ENCODE data around the gene KCNK16. TPM values are rescaled to one million over a fixed set of nuclear protein-coding genes. Genes with fewer than 3 reads are reported as not detected.

Gene KCNK16
- total and polyA plus RNA-seq, 2 donors (not counting 1 experiment from before 2014, with no cell fraction given) = not detected

GRCh38 chr6:39341352-39341751, 18.9 kb upstream of the KCNK16 start:
- peak overlapping the region; percentile 43 for H2AFZ ChIP-seq (ENCODE audit: insufficient read depth, low read depth, low read length, poor library complexity, severe bottlenecking)
- no peaks in the 10 kb centered on the region for H3K36me3 ChIP-seq (replicated peaks in 1 of 2; ENCODE audit: control extremely low read depth in 1 of 2, control insufficient read depth in 1 of 2, extremely low read depth in 1 of 2, insufficient read depth in 2 of 2, low read length in 1 of 2)
- H4K20me1 ChIP-seq (ENCODE audit: control insufficient read depth, insufficient read depth, low read length, poor library complexity, severe bottlenecking) = no peaks in the 10 kb centered on the region
- ATAC-seq (ENCODE audit: low read depth) (no peak), DNase-seq (no peak)
- H3K9me3 ChIP-seq (ENCODE audit: control extremely low read depth in 1 of 3, control insufficient read depth in 2 of 3, insufficient read depth in 1 of 3, low read length in 2 of 3) = peaks cover 0 to 10% (median 0%) of the 10 kb centered on the region in 3 donors
- H3K4me3 ChIP-seq (ENCODE audit: control extremely low read depth in 1 of 5, extremely low read depth in 1 of 5, insufficient read depth in 1 of 5, low read depth in 2 of 5, low read length in 4 of 5) = no peak overlapping the region
- ChIA-PET CTCF (interaction anchor here (1.7 kb wide), 1 partner anchor 38 kb away, joined by 7 read pairs; no protein-coding TSS in a partner anchor), POLR2A (no interaction called here)
- WGBS (ENCODE audit: insufficient coverage) = 51% methylated on average over 3 of the region's 3 CpGs
- Mint-ChIP-seq H3K9me3 (ENCODE audit: insufficient read depth) (peaks cover 2% of the 10 kb centered on the region), H3K27ac (no peak overlapping the region), H3K27me3 (peaks cover 16% of the 10 kb centered on the region), H3K4me1 (peaks cover 23% of the 10 kb centered on the region), H3K4me3 (no peak overlapping the region)
- H3K79me2 ChIP-seq (ENCODE audit: control insufficient read depth, insufficient read depth, low read length) = no peaks in the 10 kb centered on the region
- H3K4me2 ChIP-seq (replicated peaks; ENCODE audit: low read depth, low read length, poor library complexity, severe bottlenecking) = no peak overlapping the region
- intact Hi-C loops (cut with micrococcal nuclease) = no loop called here
- H3K27me3 ChIP-seq (replicated peaks in 1 of 4; ENCODE audit: control extremely low read depth in 1 of 4, control insufficient read depth in 3 of 4, insufficient read depth in 4 of 4, low read length in 3 of 4) = peaks cover 0 to 6% (median 2%) of the 10 kb centered on the region in 4 experiments
- no peak overlapping the region for H3K9ac ChIP-seq (ENCODE audit: low read length)
- H3K4me1 ChIP-seq (ENCODE audit: control insufficient read depth in 2 of 2, insufficient read depth in 2 of 2, low read length in 2 of 2) = peaks cover 51 to 64% of the 10 kb centered on the region in 2 donors
- TF ChIP-seq CTCF (IDR thresholded peaks at IDR 0.05) (no peak), EZH2 (IDR thresholded peaks at IDR 0.05; ENCODE audit: borderline replicate concordance, insufficient read depth, low read depth, low read length, poor library complexity, severe bottlenecking) (no peak)
- no peak overlapping the region for H3K27ac ChIP-seq (ENCODE audit: low read length in 2 of 2)

GRCh38 chr6:39339868-39340550, 17.5 kb upstream of the KCNK16 start:
- H3K4me3 ChIP-seq (ENCODE audit: control extremely low read depth in 1 of 5, extremely low read depth in 1 of 5, insufficient read depth in 1 of 5, low read depth in 2 of 5, low read length in 4 of 5) = no peak overlapping the region
- DNase-seq (no peak), ATAC-seq (ENCODE audit: low read depth) (no peak)
- H3K36me3 ChIP-seq (replicated peaks in 1 of 2; ENCODE audit: control extremely low read depth in 1 of 2, control insufficient read depth in 1 of 2, extremely low read depth in 1 of 2, insufficient read depth in 2 of 2, low read length in 1 of 2) = no peaks in the 10 kb centered on the region
- H3K79me2 ChIP-seq (ENCODE audit: control insufficient read depth, insufficient read depth, low read length) = no peaks in the 10 kb centered on the region
- no peaks in the 10 kb centered on the region for H4K20me1 ChIP-seq (ENCODE audit: control insufficient read depth, insufficient read depth, low read length, poor library complexity, severe bottlenecking)
- Mint-ChIP-seq H3K27me3 (peaks cover 24% of the 10 kb centered on the region), H3K4me1 (peaks cover 28% of the 10 kb centered on the region), H3K9me3 (ENCODE audit: insufficient read depth) (peaks cover 2% of the 10 kb centered on the region), H3K27ac (peak overlapping the region; percentile 23), H3K4me3 (no peak overlapping the region)
- 7% methylated on average over 8 of the region's 10 CpGs for WGBS (ENCODE audit: insufficient coverage)
- ChIA-PET CTCF (interaction anchor here (1.2 to 1.3 kb wide), 2 partner anchors 9 to 30 kb away, joined by 3 read pairs; no protein-coding TSS in a partner anchor), POLR2A (no interaction called here)
- intact Hi-C loops (cut with micrococcal nuclease) = no loop called here
- H3K4me1 ChIP-seq (ENCODE audit: control insufficient read depth in 2 of 2, insufficient read depth in 2 of 2, low read length in 2 of 2) = peaks cover 58 to 72% of the 10 kb centered on the region in 2 donors
- H3K27ac ChIP-seq (ENCODE audit: low read length in 2 of 2) = no peak overlapping the region
- TF ChIP-seq CTCF (IDR thresholded peaks at IDR 0.05) = no peak
- H3K9me3 ChIP-seq (ENCODE audit: control extremely low read depth in 1 of 3, control insufficient read depth in 2 of 3, insufficient read depth in 1 of 3, low read length in 2 of 3) = peaks cover 0 to 10% (median 0%) of the 10 kb centered on the region in 3 donors
- H3K27me3 ChIP-seq (replicated peaks in 1 of 4; ENCODE audit: control extremely low read depth in 1 of 4, control insufficient read depth in 3 of 4, insufficient read depth in 4 of 4, low read length in 3 of 4) = peaks cover 0 to 14% (median 2%) of the 10 kb centered on the region in 4 experiments
- H3K4me2 ChIP-seq (replicated peaks; ENCODE audit: low read depth, low read length, poor library complexity, severe bottlenecking) = peak overlapping the region; percentile 49
- H3K9ac ChIP-seq (ENCODE audit: low read length) = no peak overlapping the region
- peak overlapping the region; percentile 44 for H2AFZ ChIP-seq (ENCODE audit: insufficient read depth, low read depth, low read length, poor library complexity, severe bottlenecking)

Data from B cell (primary cell).